Measurements from ENCODE around the gene CDC25B.
"Not testable (repeated sequence)": the region's sequence is repeated elsewhere in the genome, so short reads cannot be mapped to it uniquely, and the experiment has no call there.

The CDC25B gene

GRCh38 chr20:3828798-3829197, 32.7 kb downstream of the CDC25B start:
- no peak for TF ChIP-seq CTCF (IDR thresholded peaks at IDR 0.05; ENCODE audit: insufficient read depth, low read depth, low read length, missing control alignments)
- no peak for DNase-seq (ENCODE audit: low read depth)
- no peak overlapping the region for H3K4me3 ChIP-seq (ENCODE audit: low read depth, low read length)

- H3K4me3 ChIP-seq (ENCODE audit: low read depth, low read length); DNase-seq (ENCODE audit: low read depth): not testable (repeated sequence)
Observed at GRCh38 chr20:3829891-3830290, 33.8 kb downstream of the CDC25B start.

- TF ChIP-seq CTCF (IDR thresholded peaks at IDR 0.05; ENCODE audit: insufficient read depth, low read depth, low read length, missing control alignments): no peak
- no peak overlapping the region for H3K4me3 ChIP-seq (ENCODE audit: low read depth, low read length)
Observed at GRCh38 chr20:3836132-3836531, 40.0 kb downstream of the CDC25B start.

GRCh38 chr20:3839328-3839727, 43.2 kb downstream of the CDC25B start:
- no peak overlapping the region for H3K4me3 ChIP-seq (ENCODE audit: low read depth, low read length)
- DNase-seq (ENCODE audit: low read depth): peak; percentile 29
- TF ChIP-seq CTCF (IDR thresholded peaks at IDR 0.05; ENCODE audit: insufficient read depth, low read depth, low read length, missing control alignments): no peak

More at GRCh38 chr20:3836132-3836531, 40.0 kb downstream of the CDC25B start:
- no peak for DNase-seq (ENCODE audit: low read depth)

- not testable (repeated sequence) for DNase-seq (ENCODE audit: low read depth); H3K4me3 ChIP-seq (ENCODE audit: low read depth, low read length)
Observed at GRCh38 chr20:3840201-3840600, 44.1 kb downstream of the CDC25B start.

GRCh38 chr20:3842348-3842930, 46.3 kb downstream of the CDC25B start:
- TF ChIP-seq CTCF (IDR thresholded peaks at IDR 0.05; ENCODE audit: insufficient read depth, low read depth, low read length, missing control alignments): no peak
- no peak overlapping the region for H3K4me3 ChIP-seq (ENCODE audit: low read depth, low read length)
- DNase-seq (ENCODE audit: low read depth): no peak

GRCh38 chr20:3843490-3843889, 47.4 kb downstream of the CDC25B start:
- no peak for TF ChIP-seq CTCF (IDR thresholded peaks at IDR 0.05; ENCODE audit: insufficient read depth, low read depth, low read length, missing control alignments)
- no peak for DNase-seq (ENCODE audit: low read depth)
- no peak overlapping the region for H3K4me3 ChIP-seq (ENCODE audit: low read depth, low read length)

GRCh38 chr20:3843990-3844619, 48.0 kb downstream of the CDC25B start:
- H3K4me3 ChIP-seq (ENCODE audit: low read depth, low read length); DNase-seq (ENCODE audit: low read depth): not testable (repeated sequence)

All from GM12865 (cell line).